ENCODE measurements around the gene ASCL2.

ASCL2 gene

DNA sequence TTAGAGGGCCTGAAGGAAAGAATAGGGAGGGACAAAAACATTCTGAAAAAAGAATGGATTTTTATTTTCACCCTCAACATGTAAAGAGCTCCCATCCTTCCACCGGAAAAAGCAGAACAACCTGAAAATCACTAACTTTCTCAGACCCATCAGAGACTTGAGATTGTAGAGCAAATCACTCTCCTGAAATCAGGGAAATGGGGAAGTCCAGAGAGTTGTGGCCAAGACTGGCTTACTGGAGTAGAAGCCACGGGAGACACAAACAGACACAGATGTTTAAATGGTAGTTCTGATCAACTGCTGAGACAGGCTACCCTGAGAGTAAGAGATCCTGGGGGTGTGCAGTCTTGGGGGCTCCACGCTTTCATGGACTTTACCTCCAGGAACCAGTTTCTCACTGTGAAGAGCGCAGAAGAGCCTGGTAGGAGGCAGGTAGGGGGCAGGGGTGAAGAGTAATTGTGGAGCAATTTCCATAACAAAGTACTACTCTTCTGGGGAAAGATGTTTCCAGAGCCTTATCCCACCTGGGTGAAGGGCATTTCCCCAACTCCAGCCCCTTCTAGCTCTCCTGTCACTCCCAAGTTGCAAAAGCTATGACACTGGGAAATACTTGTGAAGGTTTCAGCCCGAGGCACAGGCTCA is 47.1 kb downstream of the ASCL2 start:
- DNase-seq = no peak

GRCh38 chr11:2222451-2222850 is 47.9 kb downstream of the ASCL2 start:
- no peak for DNase-seq

DNA sequence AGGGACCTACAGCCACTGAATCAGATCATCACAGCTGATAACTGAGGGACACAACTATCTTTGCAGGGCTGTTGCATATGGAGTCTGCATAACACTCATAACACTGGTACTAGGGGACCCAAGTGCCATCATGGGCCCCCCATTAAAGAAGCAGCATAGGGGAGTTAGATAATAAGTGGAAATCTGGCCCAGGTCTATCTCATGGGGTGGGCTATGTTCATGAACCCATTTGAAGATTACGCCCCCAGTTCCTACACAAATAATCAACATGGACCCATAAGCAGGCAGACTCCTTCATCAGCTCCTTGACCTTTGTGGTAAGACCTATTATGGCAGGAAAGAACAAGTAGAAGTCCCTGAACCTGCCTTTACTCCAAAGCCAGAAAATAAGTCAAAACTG is 48.8 kb downstream of the ASCL2 start:
- DNase-seq = no peak

GRCh38 chr11:2221024-2221423 is 49.4 kb downstream of the ASCL2 start:
- DNase-seq = no peak

DNA sequence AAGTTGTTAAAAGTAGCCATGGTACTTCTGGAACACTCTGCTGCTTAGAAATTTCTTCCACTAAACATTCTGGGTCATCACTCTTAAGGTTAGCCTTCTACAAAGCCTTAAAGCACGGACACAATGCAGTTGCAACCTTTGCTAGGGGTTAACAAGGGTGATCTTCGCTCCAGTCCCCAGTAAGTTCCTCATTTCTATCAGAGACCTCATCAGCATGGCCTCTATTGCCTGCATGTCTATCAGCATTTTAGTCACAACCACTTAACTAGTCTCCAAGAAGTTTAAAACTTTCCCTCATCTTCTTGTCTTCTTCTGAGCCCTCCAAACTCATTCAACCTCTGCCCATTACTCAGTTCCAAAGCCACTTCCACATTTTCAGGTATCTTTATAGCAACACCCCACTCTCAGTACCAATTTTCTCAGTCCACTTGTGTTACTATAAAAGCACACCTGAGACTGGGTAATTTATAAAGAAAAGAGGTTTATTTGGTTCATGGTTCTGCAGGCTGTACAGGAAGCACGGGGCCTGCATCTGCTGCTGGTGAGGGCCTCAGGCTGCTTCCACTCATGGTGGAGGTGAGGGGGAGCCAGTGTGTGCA is 50.1 kb downstream of the ASCL2 start:
- DNase-seq = no peak

GRCh38 chr11:2219318-2220017 is 50.9 kb downstream of the ASCL2 start:
- DNase-seq = no peak
